ENCODE data around the gene C11orf65.

Gene C11orf65

DNA sequence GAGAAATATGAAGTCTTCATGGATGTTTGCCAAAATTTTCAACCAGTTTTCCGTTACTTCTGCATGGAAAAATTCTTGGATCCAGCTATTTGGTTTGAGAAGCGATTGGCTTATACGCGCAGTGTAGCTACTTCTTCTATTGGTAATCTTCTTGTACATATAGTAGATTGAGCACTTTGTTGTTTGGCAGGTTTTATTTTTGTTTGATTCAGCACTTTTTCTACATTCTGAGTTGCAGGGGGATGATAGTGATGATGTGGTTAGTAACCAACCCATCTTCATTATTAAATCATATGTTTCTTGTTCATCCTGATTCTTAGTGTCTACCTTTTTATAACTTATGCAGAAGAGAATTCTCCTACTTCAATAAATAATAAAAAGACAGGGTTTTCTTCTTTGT is 121.6 kb downstream of the C11orf65 start:
- Histone ChIP-seq H3K36me3 (ENCODE audit: control insufficient read depth, insufficient read depth, low read length) (peaks cover 4% of the 10 kb centered on the region), H3K27ac (ENCODE audit: low read depth, low read length) (no peak overlapping the region), H3K27me3 (ENCODE audit: control insufficient read depth, insufficient read depth, low read length) (no peaks in the 10 kb centered on the region), H3K9ac (ENCODE audit: low read length) (no peak overlapping the region), H3K4me3 (ENCODE audit: low read length) (no peak overlapping the region), H3K4me1 (ENCODE audit: control insufficient read depth, insufficient read depth, low read length) (no peaks in the 10 kb centered on the region)

DNA sequence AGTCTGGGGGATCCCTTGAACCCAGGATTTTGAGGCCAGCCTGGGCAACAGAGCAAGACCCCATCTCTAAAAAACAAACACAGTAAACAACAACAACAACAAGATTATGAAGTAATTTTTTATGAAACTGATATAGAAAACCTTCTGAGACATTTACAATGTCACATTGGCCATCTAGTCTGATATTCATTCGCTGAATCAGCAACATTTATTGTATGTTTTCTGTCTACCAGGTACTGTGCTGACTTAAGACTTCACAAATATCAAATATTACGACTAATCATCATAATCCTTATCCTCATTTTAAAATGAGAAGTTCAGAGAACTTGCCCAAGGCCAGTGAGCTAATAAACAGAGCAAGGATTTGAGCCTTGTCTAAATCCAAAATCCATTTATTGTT is 123.6 kb downstream of the C11orf65 start:
- no peak overlapping the region for H3K4me3 ChIP-seq (ENCODE audit: low read length)

DNA sequence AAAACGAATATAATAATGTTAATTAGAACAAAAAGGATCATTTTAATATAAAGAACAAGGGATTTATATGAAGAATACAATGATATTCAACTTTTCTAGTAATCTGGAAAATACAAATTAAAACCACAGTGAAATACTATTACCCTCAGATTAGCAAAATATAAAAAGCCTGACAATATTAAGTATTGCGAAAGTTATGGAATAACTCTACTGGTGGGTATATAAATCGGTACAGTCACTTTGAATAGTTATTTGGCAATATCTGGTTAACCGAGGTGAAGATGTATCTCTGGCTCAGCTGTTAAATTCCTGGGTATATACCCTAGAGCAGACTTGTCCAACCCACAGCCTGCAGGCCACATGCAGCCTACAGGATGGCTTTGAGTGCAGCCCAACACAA is 125.7 kb downstream of the C11orf65 start:
- no peaks in the 10 kb centered on the region for H3K36me3 ChIP-seq (ENCODE audit: control insufficient read depth, insufficient read depth, low read length)
- H3K9ac ChIP-seq (ENCODE audit: low read length), result no peak overlapping the region
- no peak overlapping the region for H3K27ac ChIP-seq (ENCODE audit: low read depth, low read length)
- H3K27me3 ChIP-seq (ENCODE audit: control insufficient read depth, insufficient read depth, low read length), result no peaks in the 10 kb centered on the region
- H3K4me1 ChIP-seq (ENCODE audit: control insufficient read depth, insufficient read depth, low read length), result no peaks in the 10 kb centered on the region
- H3K4me3 ChIP-seq (ENCODE audit: low read length), result no peak overlapping the region

More for the DNA sequence above, 123.6 kb downstream of the C11orf65 start:
- H3K27ac ChIP-seq (ENCODE audit: low read depth, low read length), result no peak overlapping the region
- peaks cover under 1% of the 10 kb centered on the region for H3K36me3 ChIP-seq (ENCODE audit: control insufficient read depth, insufficient read depth, low read length)
- no peaks in the 10 kb centered on the region for H3K4me1 ChIP-seq (ENCODE audit: control insufficient read depth, insufficient read depth, low read length)
- H3K27me3 ChIP-seq (ENCODE audit: control insufficient read depth, insufficient read depth, low read length), result no peaks in the 10 kb centered on the region
- no peak overlapping the region for H3K9ac ChIP-seq (ENCODE audit: low read length)

DNA sequence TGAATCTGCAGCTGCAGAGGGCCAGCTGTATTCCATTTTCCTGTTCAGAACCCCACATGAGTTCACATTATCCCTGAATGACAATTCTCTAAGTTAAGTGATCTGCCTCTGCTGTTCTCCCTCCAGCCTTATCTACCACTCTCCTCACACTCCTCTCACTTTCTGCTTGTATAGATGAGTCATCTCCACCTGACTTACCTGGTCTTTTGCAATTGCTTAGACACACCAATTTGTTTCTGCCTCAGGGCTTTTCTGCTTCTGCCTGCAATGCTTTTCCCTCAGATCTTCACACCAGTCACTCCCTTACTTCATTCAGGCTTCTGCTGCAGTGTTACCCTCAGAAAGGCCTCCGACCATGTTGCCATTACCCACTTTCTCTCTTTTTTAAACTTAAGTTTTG is 126.4 kb downstream of the C11orf65 start:
- Histone ChIP-seq H3K27ac (ENCODE audit: low read depth, low read length) (no peak overlapping the region), H3K27me3 (ENCODE audit: control insufficient read depth, insufficient read depth, low read length) (no peaks in the 10 kb centered on the region), H3K4me1 (ENCODE audit: control insufficient read depth, insufficient read depth, low read length) (no peaks in the 10 kb centered on the region), H3K36me3 (ENCODE audit: control insufficient read depth, insufficient read depth, low read length) (no peaks in the 10 kb centered on the region), H3K4me3 (ENCODE audit: low read length) (no peak overlapping the region), H3K9ac (ENCODE audit: low read length) (no peak overlapping the region)

DNA sequence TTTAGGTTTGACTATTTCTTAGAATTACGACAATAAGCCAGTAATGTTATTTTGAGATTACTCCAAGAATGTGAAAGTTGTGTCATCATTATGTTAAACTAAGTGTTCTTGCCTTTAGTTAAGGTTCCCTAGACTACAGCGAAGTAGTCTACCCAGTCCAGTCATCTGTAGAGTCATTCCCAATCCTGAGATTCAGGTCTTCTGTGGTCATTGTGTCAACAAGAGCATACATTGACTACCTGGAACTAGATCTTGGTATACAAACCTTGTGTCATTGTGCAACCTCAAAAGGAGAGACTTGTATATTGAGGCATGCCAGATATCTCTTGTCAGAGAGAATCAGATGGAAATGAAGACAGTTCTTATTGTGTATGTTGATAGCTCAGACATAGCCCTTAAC is 128.6 kb downstream of the C11orf65 start:
- H3K27me3 ChIP-seq (ENCODE audit: control insufficient read depth, insufficient read depth, low read length), result no peaks in the 10 kb centered on the region
- no peak overlapping the region for H3K27ac ChIP-seq (ENCODE audit: low read depth, low read length)
- H3K36me3 ChIP-seq (ENCODE audit: control insufficient read depth, insufficient read depth, low read length), result peaks cover 6% of the 10 kb centered on the region
- no peak overlapping the region for H3K4me3 ChIP-seq (ENCODE audit: low read length)
- H3K4me1 ChIP-seq (ENCODE audit: control insufficient read depth, insufficient read depth, low read length), result no peaks in the 10 kb centered on the region
- no peak overlapping the region for H3K9ac ChIP-seq (ENCODE audit: low read length)

DNA sequence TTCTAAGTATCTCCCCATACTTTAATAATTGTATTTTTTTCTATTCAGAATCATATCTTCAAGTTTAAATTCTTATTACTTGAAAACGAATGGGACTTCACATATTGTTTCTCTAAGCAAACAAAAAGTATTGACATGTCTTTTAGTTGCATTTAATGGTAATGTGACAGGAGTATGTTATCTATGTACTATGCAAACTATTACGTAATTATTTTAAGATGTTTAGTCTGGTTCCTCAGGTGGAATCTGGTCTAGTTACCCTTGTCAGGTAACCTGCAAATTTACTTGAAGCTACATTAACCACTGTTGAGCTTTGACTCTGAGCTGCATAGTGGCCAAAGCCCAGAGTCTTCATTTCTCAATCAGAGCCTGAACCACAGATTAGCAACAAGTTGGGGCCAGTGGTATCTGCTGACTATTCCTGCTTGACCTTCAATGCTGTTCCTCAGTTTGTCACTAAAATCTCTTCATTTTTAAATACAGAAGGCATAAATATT is 133.9 kb downstream of the C11orf65 start:
- H3K36me3 ChIP-seq (ENCODE audit: control insufficient read depth, insufficient read depth, low read length), result peaks cover 10% of the 10 kb centered on the region
- H3K4me3 ChIP-seq (ENCODE audit: low read length), result no peak overlapping the region
- H3K9ac ChIP-seq (ENCODE audit: low read length), result no peak overlapping the region
- no peak overlapping the region for H3K27ac ChIP-seq (ENCODE audit: low read depth, low read length)
- no peaks in the 10 kb centered on the region for H3K27me3 ChIP-seq (ENCODE audit: control insufficient read depth, insufficient read depth, low read length)
- no peaks in the 10 kb centered on the region for H3K4me1 ChIP-seq (ENCODE audit: control insufficient read depth, insufficient read depth, low read length)
